ENCODE results near the gene IL26. TPM values are rescaled to one million over a fixed set of nuclear protein-coding genes. Genes with fewer than 3 reads are reported as not detected.

The IL26 gene
- total RNA-seq, 4 donors from 2014 or later = not detected

GRCh38 chr12:68247785-68248184, 22.2 kb upstream of the IL26 start:
- Histone ChIP-seq H3K4me3 (no peak overlapping the region), H3K36me3 (no peaks in the 10 kb centered on the region), H3K4me1 (no peaks in the 10 kb centered on the region), H3K27ac (no peak overlapping the region), H3K27me3 (no peaks in the 10 kb centered on the region), H3K9me3 (no peaks in the 10 kb centered on the region)
- DNase-seq = no peak
- TF ChIP-seq POLR2A (IDR thresholded peaks at IDR 0.05) (no peak), CTCF (IDR thresholded peaks at IDR 0.05) (no peak)

GRCh38 chr12:68246350-68246749, 20.7 kb upstream of the IL26 start:
- TF ChIP-seq POLR2A (IDR thresholded peaks at IDR 0.05) (no peak), CTCF (IDR thresholded peaks at IDR 0.05) (no peak)
- H3K27ac ChIP-seq = no peak overlapping the region

GRCh38 chr12:68245180-68246021, 19.8 kb upstream of the IL26 start:
- Histone ChIP-seq H3K9me3 (no peaks in the 10 kb centered on the region), H3K4me1 (peaks cover 0 to 7% (median 3%) of the 10 kb centered on the region in 4 donors), H3K27me3 (no peaks in the 10 kb centered on the region), H3K36me3 (no peaks in the 10 kb centered on the region), H3K27ac (no peak overlapping the region), H3K4me3 (peak overlapping the region in 1 of 4 donors; percentile 22)
- no peak for DNase-seq
- TF ChIP-seq POLR2A (IDR thresholded peaks at IDR 0.05) = no peak
- no peak for TF ChIP-seq CTCF (IDR thresholded peaks at IDR 0.05)

More at GRCh38 chr12:68246350-68246749, 20.7 kb upstream of the IL26 start:
- Histone ChIP-seq H3K9me3 (no peaks in the 10 kb centered on the region), H3K36me3 (no peaks in the 10 kb centered on the region), H3K27me3 (no peaks in the 10 kb centered on the region), H3K4me1 (no peaks in the 10 kb centered on the region), H3K4me3 (no peak overlapping the region)
- DNase-seq = no peak

- DNase-seq = no peak
- Histone ChIP-seq H3K4me1 (peaks cover 0 to 11% (median 3%) of the 10 kb centered on the region in 4 donors), H3K27ac (no peak overlapping the region), H3K9me3 (no peaks in the 10 kb centered on the region), H3K4me3 (no peak overlapping the region), H3K36me3 (no peaks in the 10 kb centered on the region), H3K27me3 (no peaks in the 10 kb centered on the region)
- TF ChIP-seq CTCF (IDR thresholded peaks at IDR 0.05) = no peak
- TF ChIP-seq POLR2A (IDR thresholded peaks at IDR 0.05) = no peak
Observed at GRCh38 chr12:68242777-68243176, 17.2 kb upstream of the IL26 start.

- Histone ChIP-seq H3K27me3 (no peaks in the 10 kb centered on the region), H3K4me1 (peaks cover 0 to 11% (median 3%) of the 10 kb centered on the region in 4 donors), H3K4me3 (peak overlapping the region in 1 of 4 donors; percentile 1), H3K9me3 (no peaks in the 10 kb centered on the region), H3K36me3 (no peaks in the 10 kb centered on the region), H3K27ac (peak overlapping the region; percentile 34 to 59 (median 46))
- no peak for TF ChIP-seq POLR2A (IDR thresholded peaks at IDR 0.05)
- no peak for TF ChIP-seq CTCF (IDR thresholded peaks at IDR 0.05)
- DNase-seq = peak in 2 of 3 donors; percentile 61 to 71
Observed at GRCh38 chr12:68240975-68241374, 15.4 kb upstream of the IL26 start.
